Measurements from ENCODE around the gene SSTR4.
"Not testable (repeated sequence)": the region's sequence is repeated elsewhere in the genome, so short reads cannot be mapped to it uniquely, and the experiment has no call there.

The SSTR4 gene, protein sequence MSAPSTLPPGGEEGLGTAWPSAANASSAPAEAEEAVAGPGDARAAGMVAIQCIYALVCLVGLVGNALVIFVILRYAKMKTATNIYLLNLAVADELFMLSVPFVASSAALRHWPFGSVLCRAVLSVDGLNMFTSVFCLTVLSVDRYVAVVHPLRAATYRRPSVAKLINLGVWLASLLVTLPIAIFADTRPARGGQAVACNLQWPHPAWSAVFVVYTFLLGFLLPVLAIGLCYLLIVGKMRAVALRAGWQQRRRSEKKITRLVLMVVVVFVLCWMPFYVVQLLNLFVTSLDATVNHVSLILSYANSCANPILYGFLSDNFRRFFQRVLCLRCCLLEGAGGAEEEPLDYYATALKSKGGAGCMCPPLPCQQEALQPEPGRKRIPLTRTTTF

DNA sequence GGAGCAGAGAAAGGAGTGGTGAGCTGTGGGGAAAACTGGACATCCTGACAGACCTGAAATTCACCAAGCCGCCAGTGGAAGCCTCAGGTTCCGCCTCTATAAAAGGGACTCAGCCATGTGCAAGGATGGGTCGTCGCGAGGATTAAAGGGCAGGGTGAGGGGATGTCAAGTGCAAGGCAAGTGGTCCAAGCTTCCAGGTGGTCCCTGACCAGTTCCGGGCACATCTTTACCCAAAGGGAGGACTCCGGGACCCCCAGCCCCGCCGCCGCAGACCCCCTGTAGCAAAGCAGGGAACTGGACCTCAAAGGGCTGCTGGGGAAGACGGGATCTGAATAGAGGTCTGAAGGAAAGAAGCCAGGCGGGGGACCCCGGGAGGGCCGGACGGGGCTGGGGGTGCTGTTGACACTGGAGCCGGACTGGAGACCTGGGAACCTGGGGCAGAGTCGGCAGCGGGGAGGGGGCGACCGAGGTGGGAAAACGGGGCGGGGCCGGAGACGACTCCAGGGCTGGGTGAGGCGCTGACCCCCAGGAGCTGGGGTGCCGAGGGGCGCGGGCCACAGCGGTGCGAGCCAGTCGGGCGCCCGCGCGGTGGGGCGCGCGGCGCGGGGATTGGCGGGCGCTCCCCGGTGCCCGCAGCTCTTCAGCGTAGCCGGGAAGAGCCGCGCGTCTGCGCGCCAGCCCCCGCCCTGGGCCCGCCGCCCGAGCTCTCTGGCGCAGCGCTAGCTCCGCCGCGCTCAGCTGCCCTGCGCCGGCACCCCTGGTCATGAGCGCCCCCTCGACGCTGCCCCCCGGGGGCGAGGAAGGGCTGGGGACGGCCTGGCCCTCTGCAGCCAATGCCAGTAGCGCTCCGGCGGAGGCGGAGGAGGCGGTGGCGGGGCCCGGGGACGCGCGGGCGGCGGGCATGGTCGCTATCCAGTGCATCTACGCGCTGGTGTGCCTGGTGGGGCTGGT is at the start of gene SSTR4:
TSS of gene SSTR4 (plus strand) at position 592 of the 951 bp plus-strand sequence. CDS start at position 764, 172 bp downstream.
- no peak for DNase-seq

DNA sequence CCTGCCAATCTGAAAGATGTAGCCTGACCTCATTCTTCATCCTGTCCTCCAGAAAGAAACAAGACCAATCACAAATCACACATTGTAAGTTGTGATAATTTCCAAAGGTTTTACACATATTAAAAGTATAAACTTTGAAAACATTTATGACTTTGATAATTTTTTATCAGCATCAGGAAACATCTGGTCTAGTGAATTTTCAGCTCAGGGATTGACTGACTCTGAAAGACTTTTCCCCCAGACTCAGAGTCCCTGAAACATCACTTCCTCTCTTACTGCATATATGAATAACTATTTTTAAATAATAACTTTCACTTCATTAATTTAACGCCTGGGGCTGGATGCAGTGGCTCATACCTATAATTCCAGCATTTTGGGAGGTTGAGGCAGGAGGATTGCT is 48.5 kb upstream of the SSTR4 start:
- DNase-seq, result no peak

DNA sequence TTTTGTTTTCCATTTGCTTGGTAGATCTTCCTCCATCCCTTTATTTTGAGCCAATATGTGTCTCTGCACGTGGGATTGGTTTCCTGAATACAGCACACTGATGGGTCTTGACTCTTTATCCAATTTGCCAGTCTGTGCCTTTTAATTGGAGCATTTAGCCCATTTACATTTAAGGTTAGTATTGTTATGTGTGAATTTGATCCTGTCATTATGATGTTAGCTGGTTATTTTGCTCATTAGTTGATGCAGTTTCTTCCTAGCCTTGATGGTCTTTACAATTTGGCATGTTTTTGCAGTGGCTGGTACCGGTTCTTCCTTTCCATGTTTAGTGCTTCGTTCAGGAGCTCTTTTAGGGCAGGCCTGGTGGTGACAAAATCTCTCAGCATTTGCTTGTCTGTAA is 43.7 kb upstream of the SSTR4 start:
- not testable (repeated sequence) for DNase-seq

DNA sequence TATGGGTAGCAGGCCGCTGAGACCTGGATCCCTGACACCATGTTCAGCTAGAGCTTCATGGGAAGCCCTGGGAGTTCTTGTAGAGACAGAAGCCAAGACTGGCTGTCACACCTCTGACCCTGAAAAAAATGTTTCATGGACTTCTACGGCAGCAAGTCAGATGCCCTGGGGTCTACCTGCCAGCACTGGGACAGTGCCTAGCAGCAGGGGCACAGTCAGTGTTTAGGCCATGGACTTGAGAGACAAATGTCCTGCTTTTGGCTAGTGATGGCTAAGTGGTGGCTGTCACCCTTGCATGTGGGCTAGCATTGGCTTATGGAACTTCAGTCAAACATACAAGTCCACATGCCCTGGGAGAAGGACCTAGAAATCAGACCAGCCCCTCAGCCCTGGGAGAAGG is 41.3 kb upstream of the SSTR4 start:
- no peak for DNase-seq

DNA sequence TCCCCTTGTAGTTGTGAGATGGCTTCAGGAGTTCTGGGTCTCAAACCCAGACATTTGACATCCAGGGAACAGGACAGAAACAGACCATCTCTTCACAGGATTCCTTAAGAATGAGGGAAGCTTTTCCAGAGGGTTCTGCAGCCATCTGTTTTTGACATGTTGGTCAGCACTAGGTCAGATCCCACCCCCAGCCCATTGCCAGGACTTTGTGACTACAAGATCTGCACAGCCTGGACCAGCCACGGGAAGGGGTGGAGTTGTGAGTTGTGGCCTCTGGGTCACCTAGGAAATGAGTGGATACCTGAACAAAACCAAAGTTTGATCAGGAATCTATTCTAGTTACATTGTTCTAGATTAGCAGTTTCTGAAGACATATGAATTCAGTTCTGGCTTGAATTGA is 39.2 kb upstream of the SSTR4 start:
- no peak for DNase-seq

DNA sequence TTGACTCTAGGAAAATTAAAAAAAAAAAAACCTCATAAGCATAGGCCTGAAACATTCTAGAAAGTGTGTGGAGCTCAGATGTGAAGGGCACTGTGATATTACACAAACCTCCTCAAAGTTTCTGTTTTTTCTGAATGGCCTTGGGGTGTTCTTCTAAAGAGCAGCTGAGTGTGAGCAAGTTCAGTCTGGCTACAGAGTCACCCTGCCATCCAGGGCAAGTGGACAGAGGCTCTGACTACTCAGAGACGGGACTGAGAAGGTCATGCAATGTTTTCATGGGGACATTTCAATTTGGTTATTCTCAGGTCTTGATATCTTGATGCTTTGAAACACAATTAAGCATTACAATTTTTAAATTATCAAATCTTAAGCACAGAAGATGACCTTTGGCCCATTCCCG is 36.6 kb upstream of the SSTR4 start:
- no peak for DNase-seq

DNA sequence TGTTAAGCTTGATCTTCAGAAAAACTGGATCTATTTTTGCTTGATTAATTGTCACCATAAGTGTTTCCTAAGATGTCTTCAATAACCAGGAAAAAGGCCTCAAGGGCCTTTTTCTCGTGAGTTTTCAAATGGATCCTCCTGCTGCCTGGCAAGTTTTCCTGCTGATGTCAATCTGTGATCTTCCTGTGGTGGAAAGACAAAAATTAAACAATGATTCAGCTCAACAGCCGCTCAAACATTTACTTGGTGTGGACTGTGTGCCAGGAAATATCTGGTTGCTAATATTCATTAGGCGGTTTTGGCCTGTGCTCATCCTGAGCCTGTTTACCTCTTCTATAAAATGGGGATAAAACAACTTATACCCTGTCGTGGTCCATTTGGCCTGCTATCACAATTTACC is 35.4 kb upstream of the SSTR4 start:
- DNase-seq, result no peak

DNA sequence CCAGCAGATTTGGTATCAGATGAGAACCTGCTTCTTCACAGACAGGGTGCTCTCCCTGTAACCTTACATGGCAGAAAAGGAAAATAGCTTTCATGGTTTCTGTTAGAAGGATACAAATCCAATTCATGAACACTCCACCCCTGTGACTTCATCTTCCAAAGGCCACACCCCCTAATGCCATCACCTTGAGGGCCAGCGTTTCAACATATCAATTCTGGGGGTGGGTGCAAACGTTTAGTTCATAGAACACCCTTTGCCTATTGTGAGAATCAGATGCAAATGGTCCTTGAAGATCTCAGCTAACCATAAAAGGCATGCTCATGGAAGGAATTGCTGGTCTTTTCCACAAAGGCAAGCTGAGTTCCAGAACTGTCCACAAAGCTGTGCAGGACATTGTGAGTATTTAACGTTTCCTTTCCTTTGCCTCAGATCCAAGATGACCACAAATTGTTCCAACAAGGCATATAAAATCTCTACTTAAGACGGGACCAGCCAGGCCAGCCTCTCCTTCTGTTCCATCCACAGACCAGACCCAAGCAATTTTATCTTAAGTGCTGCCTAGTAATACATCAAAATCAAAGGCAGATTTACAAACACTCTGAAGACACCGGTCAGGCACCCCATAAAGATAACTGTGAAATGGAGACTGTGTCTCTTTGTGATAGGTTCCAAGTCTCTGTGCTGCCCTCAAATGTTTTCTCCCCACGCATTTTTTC is 34.7 kb upstream of the SSTR4 start:
- DNase-seq, result no peak

DNA sequence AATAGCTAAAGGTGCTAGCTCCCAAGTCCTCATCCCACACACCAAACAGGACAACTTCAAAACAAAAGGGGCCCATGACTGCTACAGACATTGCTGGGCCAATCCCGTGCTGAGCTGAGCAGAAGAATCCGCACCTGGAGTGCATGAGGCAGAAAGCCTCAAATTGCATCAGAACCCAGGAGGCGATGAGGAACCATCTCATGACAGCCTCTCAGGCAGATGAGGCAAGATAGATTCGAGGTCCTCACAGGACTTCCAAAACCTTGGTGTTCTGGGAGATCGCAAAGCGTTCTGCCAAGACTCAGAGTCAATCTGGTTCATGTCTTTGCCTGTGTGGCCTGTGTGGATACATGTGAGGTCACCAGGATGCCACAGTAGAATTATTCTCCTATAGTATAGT is 32.8 kb upstream of the SSTR4 start:
- no peak for DNase-seq

DNA sequence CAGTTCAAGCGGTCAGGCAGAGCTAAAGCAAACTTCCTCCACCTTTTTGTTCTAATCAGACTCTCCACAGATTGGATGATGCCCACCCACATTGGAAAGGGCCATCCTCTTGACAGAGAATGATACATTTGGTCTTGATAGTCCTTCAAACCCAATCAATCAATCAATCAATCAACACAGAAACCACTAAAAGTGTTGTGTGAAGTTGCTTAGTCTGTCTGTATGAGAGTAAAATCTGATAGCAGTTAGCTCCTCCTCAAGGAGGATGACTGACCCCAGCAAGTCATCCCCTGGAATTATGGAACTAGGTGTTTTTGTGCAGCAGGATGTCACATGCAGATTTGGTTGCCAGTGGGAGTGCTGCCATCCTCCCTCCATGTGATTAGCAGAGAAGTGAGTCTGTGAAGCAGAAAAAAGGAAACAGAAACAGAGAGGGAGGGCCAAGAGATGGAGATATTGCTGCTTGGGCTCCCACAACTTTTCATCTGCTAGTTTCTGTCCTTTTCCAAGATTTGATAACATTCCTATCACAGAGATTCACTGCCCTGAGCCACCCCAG is 32.0 kb upstream of the SSTR4 start:
- no peak for DNase-seq

DNA sequence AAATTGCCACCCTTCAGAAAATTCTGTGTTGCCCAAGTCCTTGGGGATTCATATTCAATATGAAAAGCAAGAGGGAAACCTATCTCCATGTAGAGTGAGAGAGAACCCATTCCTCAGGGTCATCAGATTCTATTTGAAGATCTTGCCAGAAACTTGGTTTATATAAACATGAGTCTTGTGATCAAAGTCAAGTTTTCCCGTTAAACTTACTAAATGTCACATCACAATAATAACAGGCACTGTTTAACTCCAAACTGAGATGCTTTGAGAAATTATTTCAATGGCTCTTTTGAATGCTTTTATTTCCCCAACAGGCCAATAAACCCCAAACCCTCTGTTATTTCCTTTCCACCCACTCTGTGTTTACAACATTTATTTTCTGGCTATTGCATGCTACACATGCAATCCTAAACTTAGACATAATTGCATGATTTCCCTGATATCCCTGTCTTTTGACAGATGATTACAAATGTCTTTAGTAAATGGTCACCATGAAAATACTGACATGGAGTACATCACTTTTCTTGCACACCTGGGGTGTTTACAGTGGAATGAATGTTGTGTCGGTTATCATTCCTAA is 31.1 kb upstream of the SSTR4 start:
- no peak for DNase-seq

DNA sequence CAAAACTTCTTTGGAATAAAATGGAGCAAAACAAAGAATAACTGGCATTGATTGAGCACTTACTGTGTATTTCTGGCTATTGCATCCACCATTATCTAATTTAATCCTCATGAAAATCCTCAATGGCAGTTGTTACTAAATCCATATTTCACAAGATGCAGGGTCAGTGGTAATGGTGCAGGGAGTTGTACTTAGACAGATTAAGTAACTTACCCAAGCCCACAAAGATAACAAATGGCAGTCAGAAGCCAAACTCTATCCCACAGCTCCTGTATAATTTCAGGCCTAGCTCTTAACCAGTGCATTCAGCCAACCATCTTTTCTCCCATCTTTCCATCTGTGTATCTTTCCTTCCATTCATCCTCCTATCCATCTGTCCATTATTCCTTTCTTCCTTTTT is 29.3 kb upstream of the SSTR4 start:
- no peak for DNase-seq

DNA sequence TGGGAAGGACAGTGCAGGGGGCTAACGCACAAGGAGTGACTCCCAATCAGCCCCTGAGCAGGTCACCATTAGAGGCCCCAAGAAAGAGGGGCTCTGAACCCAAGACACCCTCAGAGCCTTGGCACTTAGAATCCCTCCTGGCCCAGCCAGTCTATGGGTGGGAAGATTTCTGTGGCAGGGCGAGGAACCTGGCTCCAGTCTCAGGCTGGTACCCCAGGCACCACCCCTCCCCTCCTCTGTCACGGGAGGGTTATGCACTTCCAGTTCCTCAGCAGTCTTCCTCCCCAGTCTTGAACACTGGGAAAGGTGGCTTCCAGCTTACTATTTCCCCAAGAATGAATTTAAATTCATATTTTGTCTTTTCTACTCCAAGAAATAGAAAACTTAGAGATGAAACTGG is 27.6 kb upstream of the SSTR4 start:
- no peak for DNase-seq

DNA sequence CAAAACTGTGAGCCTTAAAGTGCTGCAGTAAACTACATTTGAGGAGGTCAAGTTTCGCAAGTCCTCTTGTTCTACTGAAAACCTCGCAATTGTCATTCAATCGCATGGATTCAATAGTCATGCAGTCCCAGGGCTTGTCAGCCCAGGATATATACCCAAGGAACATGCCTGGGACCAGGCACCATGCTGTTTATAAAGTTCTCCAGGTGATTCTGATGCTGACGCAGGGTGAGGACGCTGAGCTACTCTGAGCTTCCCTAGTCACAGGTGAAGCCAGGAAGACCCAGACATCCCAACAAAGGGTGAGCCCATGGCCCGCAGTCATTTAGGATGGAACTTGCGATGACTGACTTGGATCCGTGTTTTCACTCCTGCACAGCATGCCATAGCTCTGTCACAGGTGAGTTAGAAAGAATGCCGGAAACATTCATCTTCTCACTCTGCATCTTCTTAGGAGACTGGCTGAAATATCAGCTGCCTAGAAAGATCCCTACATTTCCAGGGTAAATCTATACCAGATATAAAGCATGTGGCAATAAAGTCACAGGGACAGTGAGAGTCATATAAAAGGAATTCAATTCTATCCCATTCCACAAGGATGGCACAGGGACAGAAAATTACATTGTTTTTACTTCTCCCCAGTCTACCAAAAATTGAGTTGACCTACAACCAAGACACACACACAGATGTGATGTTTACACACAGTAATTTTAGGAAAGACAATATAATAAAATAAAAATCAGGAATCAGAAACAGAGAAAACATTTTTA is 27.0 kb upstream of the SSTR4 start:
- no peak for DNase-seq

DNA sequence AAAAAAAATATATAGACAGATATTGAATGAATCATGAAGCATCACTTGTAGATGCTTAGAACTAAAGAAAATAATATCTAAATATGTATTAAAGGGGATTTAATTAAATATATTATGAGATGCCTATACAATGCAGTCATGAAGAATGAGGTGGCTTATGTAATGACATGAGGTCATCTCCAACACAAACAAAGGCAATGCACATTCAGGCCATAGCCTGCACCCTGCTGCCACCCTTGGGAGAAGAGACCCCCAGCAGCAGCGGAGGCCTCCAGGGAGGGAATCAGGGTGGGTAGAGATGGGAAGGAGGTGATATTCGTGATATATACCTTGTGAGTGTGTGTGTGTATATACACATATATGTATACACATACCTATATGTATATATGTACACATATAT is 26.4 kb upstream of the SSTR4 start:
- no peak for DNase-seq

DNA sequence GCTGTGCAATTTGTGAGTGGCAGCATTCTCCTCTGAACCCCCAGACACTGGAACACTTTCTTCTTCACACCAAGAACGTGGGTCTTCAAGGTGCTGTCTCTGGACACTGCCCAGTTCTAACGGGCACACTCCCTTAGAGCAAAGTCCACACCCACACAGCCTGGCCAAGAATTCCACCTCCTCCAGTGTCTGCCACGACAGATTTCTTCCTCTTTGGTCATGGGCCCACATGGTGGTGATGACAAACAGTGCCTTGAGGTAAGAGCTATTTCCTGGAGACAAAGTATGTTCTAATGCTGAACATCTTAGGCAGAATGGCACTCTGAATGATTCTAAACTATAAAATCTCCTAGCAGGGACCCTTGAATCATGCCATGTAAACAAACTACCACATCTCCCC is 25.5 kb upstream of the SSTR4 start:
- DNase-seq, result no peak

DNA sequence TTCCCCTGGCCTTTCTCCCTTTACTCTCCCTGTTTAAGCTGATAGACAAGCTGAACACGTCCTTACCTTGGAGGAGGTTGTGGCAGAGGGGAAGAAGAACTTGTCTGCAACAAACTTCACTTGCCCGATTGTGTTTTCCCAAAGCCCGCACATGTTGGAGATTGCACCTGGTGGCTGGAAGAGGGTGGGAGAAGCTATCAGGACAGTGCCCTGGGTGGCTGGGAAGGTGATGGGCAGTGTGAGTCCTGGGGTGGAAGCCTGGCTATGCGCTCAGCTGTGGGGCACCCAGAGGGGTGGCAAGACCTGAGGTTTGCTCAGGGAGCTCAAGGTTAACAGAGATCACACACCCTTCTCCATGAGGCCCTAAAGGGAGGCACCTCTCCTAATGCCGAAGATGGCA is 25.0 kb upstream of the SSTR4 start:
- no peak for DNase-seq

DNA sequence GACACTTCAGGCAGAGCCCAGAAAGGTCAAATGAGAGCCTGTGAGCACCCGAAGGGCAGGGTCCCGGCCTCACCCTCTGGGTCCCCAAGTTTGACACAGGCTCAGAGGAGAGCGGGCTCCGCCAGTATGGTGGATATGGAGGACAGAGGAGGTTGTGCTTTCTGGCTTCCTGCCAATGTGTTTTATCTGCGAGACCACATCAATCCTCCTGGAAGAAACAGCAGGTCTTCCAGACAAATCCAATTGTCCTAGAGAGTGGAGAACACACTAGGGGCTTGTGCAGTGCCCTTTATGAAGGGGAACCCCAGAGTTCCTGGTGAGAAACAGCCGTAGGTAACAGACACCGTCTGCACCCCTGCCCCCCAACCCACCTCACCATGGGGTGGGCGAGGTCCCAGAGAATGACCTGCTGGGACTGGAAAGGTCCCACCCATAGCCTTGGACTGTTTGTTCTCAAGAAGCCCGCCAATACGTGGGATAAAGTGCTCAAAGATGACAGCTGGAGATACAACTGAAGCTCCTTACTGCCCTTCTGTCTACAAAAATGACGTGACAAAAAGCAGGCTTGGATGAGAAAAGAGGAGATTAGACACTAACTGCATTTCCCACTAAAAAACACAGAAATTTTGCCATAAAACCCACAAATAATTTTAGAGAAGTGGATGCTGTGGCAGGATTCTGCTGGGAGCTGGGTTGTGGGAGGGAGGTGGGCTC is 23.9 kb upstream of the SSTR4 start:
- no peak for DNase-seq

DNA sequence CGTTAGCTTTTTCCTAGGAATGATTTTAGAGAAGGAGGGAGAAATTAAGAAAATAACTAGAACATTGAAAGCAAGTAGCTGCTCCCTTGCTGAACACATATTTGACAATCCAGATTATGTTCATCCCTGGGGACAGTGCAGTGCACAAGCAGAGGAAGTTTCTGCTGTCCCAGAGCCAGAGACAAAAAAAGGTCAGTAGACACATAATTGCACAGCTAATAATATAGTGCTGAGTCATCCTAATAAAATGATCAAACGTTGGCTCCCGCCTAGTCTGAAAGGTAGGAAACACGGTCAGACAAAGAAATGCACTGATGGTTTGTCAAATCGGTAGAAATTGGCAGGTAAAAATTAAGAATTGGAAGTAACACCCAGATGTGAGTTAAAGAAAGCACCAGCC is 21.7 kb upstream of the SSTR4 start:
- no peak for DNase-seq

DNA sequence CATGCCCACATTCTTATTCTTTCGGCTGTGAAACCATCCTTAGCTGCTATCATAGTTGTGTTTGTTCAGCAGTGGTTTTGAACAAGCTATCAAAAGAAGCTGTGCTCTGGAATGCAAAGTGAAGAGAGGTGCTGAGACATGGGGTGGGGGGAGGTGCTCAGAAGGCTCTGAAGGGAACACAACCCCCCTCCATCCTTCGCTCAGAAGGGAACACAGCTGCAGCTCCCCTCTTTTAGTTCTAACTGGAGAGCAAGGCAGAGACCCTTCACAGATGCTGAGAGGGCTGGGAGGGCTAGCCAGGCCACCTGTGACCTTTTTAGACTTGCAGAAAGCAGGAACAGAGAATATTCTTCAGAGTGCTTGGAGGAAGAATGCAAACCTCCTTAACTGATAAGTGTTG is 17.6 kb upstream of the SSTR4 start:
- no peak for DNase-seq

DNA sequence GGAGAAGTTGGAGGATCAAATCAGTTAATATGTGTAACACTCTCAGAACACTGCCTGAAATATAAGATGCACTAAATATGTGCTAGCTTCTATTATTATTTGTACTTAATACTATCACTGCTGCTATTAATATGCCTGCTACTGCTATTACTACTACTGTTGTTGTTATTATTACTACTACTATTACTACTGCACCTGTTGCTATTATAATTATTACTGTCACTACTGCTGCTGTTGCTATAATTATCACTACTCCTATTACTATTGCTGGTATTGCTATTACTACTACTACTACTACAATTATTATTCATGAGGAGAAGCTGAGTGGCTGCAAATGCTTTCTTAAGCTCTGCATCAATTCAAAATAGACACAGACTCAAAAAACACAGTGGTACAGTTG is 16.7 kb upstream of the SSTR4 start:
- DNase-seq, result no peak

All from activated CD4-positive, CD25-positive, alpha-beta regulatory T cell treated with anti-CD3 and anti-CD28 coated beads, Interleukin-2, amount 50 U/mL, for 72 hours (primary cell).